Measurements from ENCODE around the gene NOL11. TPM values are rescaled to one million over a fixed set of nuclear protein-coding genes. Genes with fewer than 3 reads are reported as not detected.

Gene NOL11
- 10 to 100 TPM; 29.4 to 59.8 (median 37.7) TPM for total RNA-seq

- Histone ChIP-seq H3K27ac (peak within 1 kb of the TSS; percentile 88 to 94), H3K4me1 (replicated peaks in 1 of 2) (peaks cover 17 to 20% of the 10 kb centered on the region in 2 donors), H3K4me3 (peak within 1 kb of the TSS; percentile 66 to 99 (median 76))
- ATAC-seq (replicated peaks in 6 of 8) = peak; percentile 93 to 98 (median 98)
- 0 to 15% (median 0%) methylated on average over 2 to 33 of the region's 49 CpGs; no CpG with 5 or more reads in 3 of the 10 experiments for whole genome bisulfite sequencing, 10 experiments
- in situ Hi-C loops (cut with MboI; ENCODE audit: low pct_unique_long_range_greater_than_20kb in 2 of 9, low sequenced_read_pairs in 9 of 9, unreplicated experiment in 9 of 9) = loop anchor here in 1 of 9 experiments (10.0 kb wide), 1 partner anchor 343 kb away; the partner anchor contains the start of gene PITPNC1
These were observed at the start of gene NOL11 for GRCh38 chr17:67717624-67718324. NOL11 (plus strand) TSS chr17:67717936; CDS start chr17:67717948, 12 bp downstream.

- Histone ChIP-seq H3K4me3 (no peak overlapping the region), H3K27ac (no peak overlapping the region), H3K4me1 (replicated peaks in 1 of 2) (peaks cover 0 to 4% of the 10 kb centered on the region in 2 donors)
- WGBS, 10 experiments = 63 to 100% (median 77%) methylated on average over 1 to 3 of the region's 3 CpGs; no CpG with 5 or more reads in 1 of the 10 experiments
- in situ Hi-C loops (cut with MboI; ENCODE audit: low pct_unique_long_range_greater_than_20kb in 2 of 9, low sequenced_read_pairs in 9 of 9, unreplicated experiment in 9 of 9) = no loop called here
- no peak for ATAC-seq (replicated peaks in 6 of 8)
These were observed 46.2 kb upstream of the NOL11 start for GRCh38 chr17:67671493-67671892.

- Histone ChIP-seq H3K27ac (no peak overlapping the region), H3K4me1 (replicated peaks in 1 of 2) (peaks cover 0 to 8% of the 10 kb centered on the region in 2 donors), H3K4me3 (no peak overlapping the region)
- 81 to 96% (median 86%) methylated on average over 4 to 10 of the region's 10 CpGs; no CpG with 5 or more reads in 2 of the 10 experiments for WGBS, 10 experiments
- in situ Hi-C loops (cut with MboI; ENCODE audit: low pct_unique_long_range_greater_than_20kb in 2 of 9, low sequenced_read_pairs in 9 of 9, unreplicated experiment in 9 of 9) = no loop called here
- ATAC-seq (replicated peaks in 6 of 8) = no peak
These were observed 45.0 kb upstream of the NOL11 start for GRCh38 chr17:67672592-67673335.

- ATAC-seq (replicated peaks in 6 of 8) = no peak
- in situ Hi-C loops (cut with MboI; ENCODE audit: low pct_unique_long_range_greater_than_20kb in 2 of 9, low sequenced_read_pairs in 9 of 9, unreplicated experiment in 9 of 9) = loop anchor here in 3 of 9 experiments (25.0 kb wide), 1 partner anchor 288 kb away; the partner anchor contains the start of gene PITPNC1 (in 3 of the 3)
- Histone ChIP-seq H3K4me3 (no peak overlapping the region), H3K4me1 (replicated peaks in 1 of 2) (peaks cover 0 to 9% of the 10 kb centered on the region in 2 donors), H3K27ac (no peak overlapping the region)
- 90 to 100% (median 100%) methylated on average over 1 to 4 of the region's 4 CpGs; no CpG with 5 or more reads in 2 of the 10 experiments for WGBS, 10 experiments
These were observed 42.3 kb upstream of the NOL11 start for GRCh38 chr17:67675481-67675880.

- peaks cover 0 to 11% of the 10 kb centered on the region in 2 donors for H3K4me1 ChIP-seq (replicated peaks in 1 of 2)
- no peak overlapping the region for H3K27ac ChIP-seq
- ATAC-seq (replicated peaks in 6 of 8) = peak in 3 of 8 experiments; percentile 43 to 55 (median 49)
- no peak overlapping the region for H3K4me3 ChIP-seq
- in situ Hi-C loops (cut with MboI; ENCODE audit: low pct_unique_long_range_greater_than_20kb in 2 of 9, low sequenced_read_pairs in 9 of 9, unreplicated experiment in 9 of 9) = loop anchor here in 3 of 9 experiments (25.0 kb wide), 1 partner anchor 289 kb away; the partner anchor contains the start of gene PITPNC1 (in 3 of the 3)
- 71 to 100% (median 83%) methylated on average over 1 to 4 of the region's 4 CpGs; no CpG with 5 or more reads in 1 of the 10 experiments for WGBS, 10 experiments
These were observed 41.4 kb upstream of the NOL11 start for GRCh38 chr17:67676305-67676704.

- Histone ChIP-seq H3K27ac (no peak overlapping the region), H3K4me3 (no peak overlapping the region), H3K4me1 (replicated peaks in 1 of 2) (peaks cover 0 to 11% of the 10 kb centered on the region in 2 donors)
- ATAC-seq (replicated peaks in 6 of 8) = no peak
- in situ Hi-C loops (cut with MboI; ENCODE audit: low pct_unique_long_range_greater_than_20kb in 2 of 9, low sequenced_read_pairs in 9 of 9, unreplicated experiment in 9 of 9) = loop anchor here in 3 of 9 experiments (25.0 kb wide), 1 partner anchor 291 kb away; the partner anchor contains the start of gene PITPNC1 (in 3 of the 3)
- WGBS, 10 experiments = 75 to 100% (median 80%) methylated on average over 1 to 2 of the region's 2 CpGs; no CpG with 5 or more reads in 6 of the 10 experiments
These were observed 39.3 kb upstream of the NOL11 start for GRCh38 chr17:67678414-67678813.

GRCh38 chr17:67679225-67679624 is 38.5 kb upstream of the NOL11 start:
- Histone ChIP-seq H3K27ac (no peak overlapping the region), H3K4me1 (replicated peaks in 1 of 2) (peaks cover 0 to 11% of the 10 kb centered on the region in 2 donors), H3K4me3 (no peak overlapping the region)
- in situ Hi-C loops (cut with MboI; ENCODE audit: low pct_unique_long_range_greater_than_20kb in 2 of 9, low sequenced_read_pairs in 9 of 9, unreplicated experiment in 9 of 9) = loop anchor here in 3 of 9 experiments (25.0 kb wide), 1 partner anchor 292 kb away; the partner anchor contains the start of gene PITPNC1 (in 3 of the 3)
- ATAC-seq (replicated peaks in 6 of 8) = no peak
- 57 to 100% (median 100%) methylated on average over 2 of the region's 2 CpGs; no CpG with 5 or more reads in 3 of the 10 experiments for WGBS, 10 experiments

GRCh38 chr17:67679721-67680120 is 38.0 kb upstream of the NOL11 start:
- ATAC-seq (replicated peaks in 6 of 8) = no peak
- in situ Hi-C loops (cut with MboI; ENCODE audit: low pct_unique_long_range_greater_than_20kb in 2 of 9, low sequenced_read_pairs in 9 of 9, unreplicated experiment in 9 of 9) = loop anchor here in 7 of 9 experiments (10.0 to 25.0 kb wide), 2 partner anchors 292 to 305 kb away; partner anchors contain the start of gene PITPNC1 (in 7 of the 7)
- 85 to 100% (median 93%) methylated on average over 1 to 6 of the region's 6 CpGs; no CpG with 5 or more reads in 3 of the 10 experiments for WGBS, 10 experiments
- Histone ChIP-seq H3K4me1 (replicated peaks in 1 of 2) (peaks cover 0 to 11% of the 10 kb centered on the region in 2 donors), H3K4me3 (no peak overlapping the region), H3K27ac (no peak overlapping the region)

GRCh38 chr17:67680445-67681224 is 37.1 kb upstream of the NOL11 start:
- peaks cover 0 to 11% of the 10 kb centered on the region in 2 donors for H3K4me1 ChIP-seq (replicated peaks in 1 of 2)
- in situ Hi-C loops (cut with MboI; ENCODE audit: low pct_unique_long_range_greater_than_20kb in 2 of 9, low sequenced_read_pairs in 9 of 9, unreplicated experiment in 9 of 9) = loop anchor here in 7 of 9 experiments (10.0 to 25.0 kb wide), 2 partner anchors 293 to 306 kb away; partner anchors contain the start of gene PITPNC1 (in 7 of the 7)
- ATAC-seq (replicated peaks in 6 of 8) = no peak
- WGBS, 10 experiments = 10 to 92% (median 59%) methylated on average over 2 to 5 of the region's 8 CpGs; no CpG with 5 or more reads in 1 of the 10 experiments
- no peak overlapping the region for H3K27ac ChIP-seq
- H3K4me3 ChIP-seq = no peak overlapping the region

GRCh38 chr17:67682196-67682595 is 35.5 kb upstream of the NOL11 start:
- H3K4me3 ChIP-seq = no peak overlapping the region
- no peak for ATAC-seq (replicated peaks in 6 of 8)
- WGBS, 10 experiments = 20 to 92% (median 83%) methylated on average over 1 to 2 of the region's 2 CpGs; no CpG with 5 or more reads in 4 of the 10 experiments

GRCh38 chr17:67685351-67685750 is 32.4 kb upstream of the NOL11 start:
- 67 to 100% (median 100%) methylated on average over 1 to 3 of the region's 3 CpGs; no CpG with 5 or more reads in 3 of the 10 experiments for WGBS, 10 experiments
- Histone ChIP-seq H3K4me1 (replicated peaks in 1 of 2) (peaks cover 0 to 3% of the 10 kb centered on the region in 2 donors), H3K27ac (no peak overlapping the region), H3K4me3 (no peak overlapping the region)
- no peak for ATAC-seq (replicated peaks in 6 of 8)
- in situ Hi-C loops (cut with MboI; ENCODE audit: low pct_unique_long_range_greater_than_20kb in 2 of 9, low sequenced_read_pairs in 9 of 9, unreplicated experiment in 9 of 9) = loop anchor here in 7 of 9 experiments (10.0 to 25.0 kb wide), 2 partner anchors 298 to 311 kb away; partner anchors contain the start of gene PITPNC1 (in 7 of the 7)

More at GRCh38 chr17:67682196-67682595, 35.5 kb upstream of the NOL11 start:
- Histone ChIP-seq H3K4me1 (replicated peaks in 1 of 2) (peaks cover 0 to 3% of the 10 kb centered on the region in 2 donors), H3K27ac (no peak overlapping the region)
- in situ Hi-C loops (cut with MboI; ENCODE audit: low pct_unique_long_range_greater_than_20kb in 2 of 9, low sequenced_read_pairs in 9 of 9, unreplicated experiment in 9 of 9) = loop anchor here in 7 of 9 experiments (10.0 to 25.0 kb wide), 2 partner anchors 295 to 307 kb away; partner anchors contain the start of gene PITPNC1 (in 7 of the 7)
